LNCaP clone FGC (cell line): Measurements from ENCODE around the gene ZC3H18.

Experiments used
- DNase-seq: peaks from one replicate; pipeline ENCODE4 v3.0.0-alpha.2; 2011; ENCODE audit warnings: low read depth
- H3K4me3 ChIP-seq: 2 replicates; pipeline ENCODE4 v1.5.1; 2011; ENCODE audit warnings: mild to moderate bottlenecking, low read depth, low read length, control low read depth
- TF ChIP-seq, protein P1 (sequence below): IDR thresholded peaks from 2 replicates; pipeline ENCODE4 v1.5.1; 2012; ENCODE audit warnings: mild to moderate bottlenecking; ENCODE audit not compliant: control insufficient read depth, insufficient read depth; ENCODE audit errors: extremely low read depth

The ZC3H18 gene

DNA sequence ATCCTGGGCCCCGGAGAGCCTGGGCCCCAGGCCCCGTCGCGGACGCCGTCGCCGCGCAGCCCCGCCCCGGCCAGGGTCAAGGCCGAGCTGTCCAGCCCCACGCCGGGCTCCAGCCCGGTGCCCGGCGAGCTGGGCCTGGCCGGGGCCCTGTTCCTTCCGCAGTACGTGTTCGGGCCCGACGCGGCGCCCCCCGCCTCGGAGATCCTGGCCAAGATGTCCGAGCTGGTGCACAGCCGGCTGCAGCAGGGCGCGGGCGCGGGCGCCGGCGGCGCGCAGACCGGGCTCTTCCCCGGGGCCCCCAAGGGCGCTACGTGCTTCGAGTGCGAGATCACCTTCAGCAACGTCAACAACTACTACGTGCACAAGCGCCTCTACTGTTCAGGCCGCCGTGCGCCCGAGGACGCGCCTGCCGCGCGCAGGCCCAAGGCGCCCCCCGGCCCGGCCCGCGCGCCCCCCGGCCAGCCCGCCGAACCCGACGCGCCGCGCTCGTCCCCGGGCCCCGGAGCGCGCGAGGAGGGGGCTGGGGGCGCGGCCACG lies 36.8 kb upstream of the ZC3H18 start:
- no peak for DNase-seq
- H3K4me3 ChIP-seq, result peak overlapping the region; percentile 29
- TF ChIP-seq, protein P1, sequence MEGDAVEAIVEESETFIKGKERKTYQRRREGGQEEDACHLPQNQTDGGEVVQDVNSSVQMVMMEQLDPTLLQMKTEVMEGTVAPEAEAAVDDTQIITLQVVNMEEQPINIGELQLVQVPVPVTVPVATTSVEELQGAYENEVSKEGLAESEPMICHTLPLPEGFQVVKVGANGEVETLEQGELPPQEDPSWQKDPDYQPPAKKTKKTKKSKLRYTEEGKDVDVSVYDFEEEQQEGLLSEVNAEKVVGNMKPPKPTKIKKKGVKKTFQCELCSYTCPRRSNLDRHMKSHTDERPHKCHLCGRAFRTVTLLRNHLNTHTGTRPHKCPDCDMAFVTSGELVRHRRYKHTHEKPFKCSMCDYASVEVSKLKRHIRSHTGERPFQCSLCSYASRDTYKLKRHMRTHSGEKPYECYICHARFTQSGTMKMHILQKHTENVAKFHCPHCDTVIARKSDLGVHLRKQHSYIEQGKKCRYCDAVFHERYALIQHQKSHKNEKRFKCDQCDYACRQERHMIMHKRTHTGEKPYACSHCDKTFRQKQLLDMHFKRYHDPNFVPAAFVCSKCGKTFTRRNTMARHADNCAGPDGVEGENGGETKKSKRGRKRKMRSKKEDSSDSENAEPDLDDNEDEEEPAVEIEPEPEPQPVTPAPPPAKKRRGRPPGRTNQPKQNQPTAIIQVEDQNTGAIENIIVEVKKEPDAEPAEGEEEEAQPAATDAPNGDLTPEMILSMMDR, result no peak

DNA sequence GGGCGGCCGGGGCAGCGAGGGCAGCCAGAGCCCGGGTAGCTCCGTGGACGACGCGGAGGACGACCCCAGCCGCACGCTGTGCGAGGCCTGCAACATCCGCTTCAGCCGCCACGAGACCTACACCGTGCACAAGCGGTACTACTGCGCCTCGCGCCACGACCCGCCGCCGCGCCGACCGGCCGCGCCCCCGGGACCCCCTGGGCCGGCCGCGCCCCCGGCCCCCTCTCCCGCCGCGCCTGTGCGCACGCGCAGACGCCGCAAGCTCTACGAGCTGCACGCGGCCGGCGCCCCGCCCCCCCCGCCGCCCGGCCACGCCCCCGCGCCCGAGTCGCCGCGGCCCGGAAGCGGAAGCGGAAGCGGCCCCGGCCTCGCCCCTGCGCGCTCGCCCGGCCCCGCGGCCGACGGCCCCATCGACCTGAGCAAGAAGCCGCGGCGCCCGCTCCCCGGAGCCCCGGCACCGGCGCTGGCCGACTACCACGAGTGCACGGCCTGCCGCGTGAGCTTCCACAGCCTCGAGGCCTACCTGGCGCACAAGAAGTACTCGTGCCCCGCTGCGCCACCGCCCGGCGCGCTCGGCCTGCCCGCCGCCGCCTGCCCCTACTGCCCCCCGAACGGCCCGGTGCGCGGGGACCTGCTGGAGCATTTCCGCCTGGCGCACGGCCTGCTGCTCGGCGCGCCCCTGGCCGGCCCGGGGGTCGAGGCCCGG lies 36.1 kb upstream of the ZC3H18 start:
- peak overlapping the region; percentile 52 for H3K4me3 ChIP-seq
- TF ChIP-seq, protein P1, result 0 out of 2 replicates have a peak, but pooled peaks have one; percentile 9
- no peak for DNase-seq

DNA sequence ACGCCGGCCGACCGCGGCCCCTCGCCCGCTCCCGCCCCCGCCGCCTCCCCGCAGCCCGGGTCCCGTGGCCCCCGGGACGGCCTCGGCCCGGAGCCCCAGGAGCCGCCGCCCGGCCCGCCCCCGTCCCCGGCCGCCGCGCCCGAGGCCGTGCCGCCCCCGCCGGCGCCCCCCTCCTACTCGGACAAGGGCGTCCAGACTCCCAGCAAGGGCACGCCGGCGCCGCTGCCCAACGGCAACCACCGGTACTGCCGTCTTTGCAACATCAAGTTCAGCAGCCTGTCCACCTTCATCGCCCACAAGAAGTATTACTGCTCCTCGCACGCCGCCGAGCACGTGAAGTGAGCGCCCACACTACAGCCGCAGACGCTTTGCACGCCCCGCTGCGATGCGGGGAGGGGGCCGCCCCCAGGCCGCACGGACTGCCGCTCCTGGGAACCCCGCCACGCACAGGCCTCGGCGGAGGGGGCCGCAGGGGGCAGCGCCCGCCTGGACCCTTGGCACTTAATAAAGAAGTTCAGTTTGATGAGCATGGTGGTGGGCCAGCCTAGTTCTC lies 35.5 kb upstream of the ZC3H18 start:
- TF ChIP-seq, protein P1, result no peak
- no peak for DNase-seq
- H3K4me3 ChIP-seq, result peak overlapping the region; percentile 52

DNA sequence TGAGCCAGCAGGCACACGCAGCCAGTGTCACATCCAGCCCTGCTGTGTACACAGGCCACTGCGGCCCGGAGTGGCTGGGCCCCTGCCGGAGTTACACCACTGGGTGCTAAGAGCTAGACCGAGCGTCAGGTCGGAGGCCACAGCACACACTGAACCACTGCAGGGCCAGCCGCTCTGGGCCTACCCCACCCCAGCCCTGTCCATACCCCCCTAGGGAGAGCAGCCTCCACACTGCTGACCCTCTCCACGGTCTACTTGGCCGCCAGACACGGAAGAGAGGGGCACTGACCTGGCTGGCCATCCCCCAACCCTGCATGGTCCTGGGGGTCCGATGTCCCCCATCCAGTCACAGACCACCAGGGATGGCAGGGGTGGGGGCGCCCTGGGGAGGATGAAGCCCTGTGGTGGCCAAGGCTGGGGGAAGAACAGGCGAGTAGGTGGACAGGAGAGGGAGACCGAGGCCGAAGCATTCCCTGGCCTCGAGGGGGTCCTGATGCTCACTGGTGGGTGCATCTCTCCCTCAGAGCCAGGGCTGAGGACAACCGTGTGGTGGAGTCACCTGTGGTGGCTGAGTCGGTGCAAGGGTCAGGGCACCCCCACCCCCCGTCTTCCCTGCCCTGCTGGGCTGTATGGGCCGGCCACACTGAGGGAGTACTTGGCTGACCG lies 34.9 kb upstream of the ZC3H18 start:
- peak overlapping the region; percentile 51 for H3K4me3 ChIP-seq
- no peak for DNase-seq
- TF ChIP-seq, protein P1, result no peak

DNA sequence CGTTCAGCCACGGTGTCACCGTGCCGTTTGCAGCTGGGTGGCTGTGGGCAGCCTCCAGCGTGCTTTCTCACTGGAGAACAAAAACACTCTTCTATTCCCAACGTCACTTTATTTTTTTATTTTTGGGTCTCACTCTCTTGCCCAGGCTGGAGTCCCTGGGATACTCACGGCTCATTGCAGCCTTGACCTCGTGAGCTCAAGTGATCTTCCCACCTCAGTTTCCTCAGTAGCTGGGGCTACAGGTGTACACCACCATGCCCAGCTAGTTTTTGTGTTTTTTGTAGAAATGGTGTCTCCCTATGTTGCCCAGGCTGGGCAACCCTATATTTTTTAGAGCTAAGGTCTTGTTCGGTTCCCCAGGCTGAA lies 34.4 kb upstream of the ZC3H18 start:
- H3K4me3 ChIP-seq, result no peak overlapping the region
- TF ChIP-seq, protein P1, result no peak
- DNase-seq, result no peak

DNA sequence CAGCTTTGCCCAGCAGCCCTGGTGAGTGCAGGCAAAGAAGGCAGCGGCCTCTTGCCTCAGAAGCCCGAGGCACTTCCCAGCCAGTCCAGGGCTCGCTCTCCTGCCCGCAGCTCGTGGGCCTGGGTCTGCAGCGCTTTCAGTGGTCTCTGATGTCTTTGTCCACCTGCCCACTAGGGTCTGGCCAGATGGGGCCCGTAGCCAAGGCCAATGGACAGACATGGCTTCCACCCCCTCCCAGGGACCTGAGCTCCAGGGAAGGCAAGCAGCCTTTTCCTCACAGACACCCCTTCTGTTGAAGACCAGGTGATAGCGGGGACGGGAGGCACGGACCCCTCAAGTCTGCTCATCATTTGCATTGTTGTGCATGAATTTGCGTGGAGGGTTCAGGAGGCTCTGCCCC lies 33.7 kb upstream of the ZC3H18 start:
- no peak overlapping the region for H3K4me3 ChIP-seq
- DNase-seq, result no peak
- TF ChIP-seq, protein P1, result no peak
